Right hindlimb (tissue), 1 donor: ENCODE results near the gene EBF3.

ENCODE experiments used
- DNase-seq: peaks from one replicate; pipeline ENCODE4 v3.0.0-alpha.2; 2018

The EBF3 gene

DNA sequence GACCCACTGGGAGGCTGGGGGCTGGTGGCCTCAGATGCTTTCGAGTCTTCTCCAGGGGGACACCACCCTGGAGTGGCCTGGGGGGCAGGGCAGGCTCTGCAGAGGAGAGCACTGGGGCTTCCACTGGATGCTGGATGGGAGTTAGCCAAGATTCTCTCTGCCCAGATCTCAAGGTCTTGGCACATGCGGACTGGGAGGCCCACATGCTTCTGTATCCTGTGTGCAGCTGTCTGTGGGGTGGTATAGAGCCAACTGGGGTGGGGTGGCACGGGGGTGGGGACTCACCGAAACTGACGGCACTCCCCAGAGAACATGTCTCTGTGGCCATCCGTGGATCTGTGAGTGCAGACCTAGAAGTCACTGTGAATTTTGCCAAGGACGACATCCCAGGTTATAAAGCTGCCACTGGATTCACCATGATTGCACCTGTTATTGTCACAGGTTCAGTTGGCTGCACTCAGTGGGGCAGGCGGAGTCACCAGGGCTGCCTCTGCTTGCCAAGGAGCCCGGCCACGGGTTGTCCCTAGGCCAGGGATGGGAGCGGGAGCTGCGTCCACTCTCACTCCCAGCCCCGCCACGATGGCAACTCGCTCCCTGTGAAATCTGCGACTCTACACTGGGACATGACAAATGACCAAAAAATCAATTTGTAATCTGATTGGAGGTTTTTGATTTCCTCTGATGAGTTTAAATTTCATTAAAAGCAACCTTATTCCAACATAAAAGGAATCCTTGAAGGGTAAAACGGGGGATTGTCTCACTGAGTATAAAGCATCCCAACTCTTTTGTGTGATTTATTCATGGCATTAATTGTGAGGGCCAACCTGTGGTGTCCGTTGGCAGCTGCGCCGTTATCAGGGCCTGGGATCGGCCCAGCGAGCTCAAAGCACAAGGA, 131.3 kb downstream of the EBF3 start:
- peak; percentile 66 for DNase-seq

DNA sequence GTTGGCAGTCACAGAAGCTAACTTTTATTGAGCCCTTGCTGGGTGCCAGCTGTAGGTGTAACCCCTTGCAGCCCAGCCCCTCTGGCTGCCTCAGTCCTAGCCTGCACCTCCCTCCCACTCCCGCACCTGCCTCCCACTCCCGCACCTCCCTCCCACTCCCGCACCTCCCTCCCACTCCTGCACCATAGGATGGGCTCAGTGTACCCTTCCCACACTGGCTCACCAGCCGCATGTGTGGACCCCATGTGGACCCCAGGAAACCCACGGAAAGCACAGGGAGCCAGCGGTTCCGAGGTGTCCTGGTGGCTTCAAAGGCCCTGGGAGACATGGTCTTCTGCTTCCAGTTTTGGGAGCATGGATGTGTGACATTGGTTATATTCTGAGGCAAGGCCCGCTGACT, 132.9 kb downstream of the EBF3 start:
- DNase-seq: no peak

DNA sequence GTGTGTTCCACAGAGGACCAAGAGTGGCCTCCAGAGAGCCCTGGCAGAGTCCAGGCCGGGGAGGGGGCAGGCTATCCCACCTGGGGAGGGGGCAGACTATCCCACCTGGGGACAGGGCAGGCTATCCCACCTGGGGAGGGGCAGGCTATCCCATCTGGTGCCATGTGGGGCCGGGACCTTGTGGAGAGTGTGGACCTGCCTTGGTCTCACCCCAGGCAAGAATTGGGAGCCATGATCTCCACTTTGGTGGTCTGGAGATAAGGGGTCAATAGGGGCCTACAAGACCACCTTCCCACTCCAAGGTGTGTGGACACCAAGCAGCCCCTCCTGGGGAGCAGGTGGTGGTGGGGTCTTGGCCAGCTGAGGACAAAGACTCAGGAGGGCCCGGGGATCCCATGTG, 138.2 kb downstream of the EBF3 start:
- no peak for DNase-seq

DNA sequence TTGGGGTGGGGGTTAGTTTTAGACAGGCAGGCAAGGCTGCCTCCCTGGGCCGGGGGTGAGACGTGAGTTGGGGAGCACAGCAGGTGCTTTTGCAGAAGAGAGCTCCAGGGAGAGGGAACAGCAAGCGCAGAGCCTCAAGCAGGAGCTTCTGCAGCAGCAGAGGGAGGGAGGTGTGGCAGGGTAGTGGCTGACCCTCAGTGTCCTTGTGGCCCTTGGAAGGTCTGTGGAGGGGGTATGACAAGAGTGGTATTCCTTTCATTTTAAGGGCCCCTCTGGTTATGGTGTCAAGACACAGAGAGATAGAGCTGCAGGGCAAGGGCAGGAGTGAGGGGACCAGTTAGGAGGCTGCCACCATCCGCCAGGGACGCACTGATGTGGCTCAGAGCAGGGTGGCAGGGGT, 138.9 kb downstream of the EBF3 start:
- no peak for DNase-seq

DNA sequence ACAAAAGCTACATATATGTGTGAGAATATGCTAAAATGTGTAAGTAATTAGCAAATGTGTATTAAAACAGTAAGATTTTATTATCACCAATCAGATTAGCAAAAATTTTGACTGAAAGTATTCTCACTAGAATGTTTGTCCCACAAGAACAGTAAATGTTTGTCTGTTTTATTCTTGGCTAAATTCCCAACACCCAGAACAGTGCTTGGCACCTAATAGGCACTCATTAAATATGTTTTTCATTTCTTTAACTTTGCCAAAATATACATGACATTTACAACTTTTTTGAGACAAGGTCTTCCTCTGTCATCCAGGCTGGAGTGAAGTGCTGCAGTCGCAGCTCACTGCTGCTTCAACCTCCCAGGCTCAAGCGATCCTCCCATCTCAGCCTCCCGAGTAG, 143.6 kb downstream of the EBF3 start:
- DNase-seq: no peak

DNA sequence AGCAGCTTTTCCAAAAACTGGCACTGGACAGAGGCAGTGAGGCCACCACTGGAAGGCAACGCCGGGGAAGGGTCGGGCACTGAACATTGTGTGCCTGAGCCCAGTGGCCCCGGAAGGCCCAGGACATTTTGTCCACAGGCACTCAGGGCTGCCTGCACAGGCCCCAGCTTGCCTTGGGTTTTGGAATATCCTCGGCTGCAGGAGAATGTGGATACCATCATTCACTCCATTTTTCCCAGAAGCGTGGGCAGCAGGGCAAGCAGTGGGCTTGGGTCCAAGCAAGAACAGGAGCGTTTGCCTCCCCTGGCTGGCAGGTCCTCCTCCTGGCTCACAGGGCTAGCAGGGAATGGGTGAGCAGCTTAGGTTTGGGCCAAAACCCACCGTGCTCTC, 147.4 kb downstream of the EBF3 start:
- DNase-seq: no peak

DNA sequence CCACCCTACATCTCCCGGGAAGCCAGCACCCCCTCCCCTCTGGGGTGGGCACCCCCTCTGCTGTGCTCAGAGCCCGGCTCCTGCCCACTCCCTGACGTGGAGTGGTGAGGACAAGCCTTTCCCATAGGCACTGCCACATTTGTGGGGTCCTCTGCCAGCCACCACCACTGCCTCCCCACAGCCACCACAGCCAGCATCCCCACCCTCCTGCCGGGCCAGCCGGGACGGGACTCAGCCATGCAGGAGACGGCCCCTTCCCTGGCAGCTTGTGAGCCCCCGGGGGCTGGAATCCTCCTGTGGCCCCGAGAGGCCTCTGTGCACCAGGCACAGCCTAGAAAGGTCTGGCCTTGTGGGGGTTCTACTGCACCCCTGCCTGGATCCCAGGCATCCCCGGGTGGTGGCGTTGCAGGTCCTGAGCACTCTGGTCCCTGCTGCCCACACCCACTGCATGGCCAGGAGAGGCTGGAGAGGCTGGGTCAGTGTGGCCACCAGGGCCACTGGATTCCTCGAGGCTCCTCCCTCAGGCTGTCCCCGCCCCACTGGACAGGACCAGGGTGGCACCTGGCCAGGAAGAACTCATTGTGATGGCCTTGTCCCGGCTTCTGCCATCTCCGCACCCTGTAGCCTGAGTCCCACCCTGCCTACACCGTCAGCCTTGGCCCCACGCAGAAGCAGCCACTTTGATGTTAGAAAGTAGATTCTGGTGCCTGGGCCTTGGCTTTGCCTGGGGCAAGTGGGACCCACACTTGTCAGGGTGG, 148.0 kb downstream of the EBF3 start:
- DNase-seq: no peak

DNA sequence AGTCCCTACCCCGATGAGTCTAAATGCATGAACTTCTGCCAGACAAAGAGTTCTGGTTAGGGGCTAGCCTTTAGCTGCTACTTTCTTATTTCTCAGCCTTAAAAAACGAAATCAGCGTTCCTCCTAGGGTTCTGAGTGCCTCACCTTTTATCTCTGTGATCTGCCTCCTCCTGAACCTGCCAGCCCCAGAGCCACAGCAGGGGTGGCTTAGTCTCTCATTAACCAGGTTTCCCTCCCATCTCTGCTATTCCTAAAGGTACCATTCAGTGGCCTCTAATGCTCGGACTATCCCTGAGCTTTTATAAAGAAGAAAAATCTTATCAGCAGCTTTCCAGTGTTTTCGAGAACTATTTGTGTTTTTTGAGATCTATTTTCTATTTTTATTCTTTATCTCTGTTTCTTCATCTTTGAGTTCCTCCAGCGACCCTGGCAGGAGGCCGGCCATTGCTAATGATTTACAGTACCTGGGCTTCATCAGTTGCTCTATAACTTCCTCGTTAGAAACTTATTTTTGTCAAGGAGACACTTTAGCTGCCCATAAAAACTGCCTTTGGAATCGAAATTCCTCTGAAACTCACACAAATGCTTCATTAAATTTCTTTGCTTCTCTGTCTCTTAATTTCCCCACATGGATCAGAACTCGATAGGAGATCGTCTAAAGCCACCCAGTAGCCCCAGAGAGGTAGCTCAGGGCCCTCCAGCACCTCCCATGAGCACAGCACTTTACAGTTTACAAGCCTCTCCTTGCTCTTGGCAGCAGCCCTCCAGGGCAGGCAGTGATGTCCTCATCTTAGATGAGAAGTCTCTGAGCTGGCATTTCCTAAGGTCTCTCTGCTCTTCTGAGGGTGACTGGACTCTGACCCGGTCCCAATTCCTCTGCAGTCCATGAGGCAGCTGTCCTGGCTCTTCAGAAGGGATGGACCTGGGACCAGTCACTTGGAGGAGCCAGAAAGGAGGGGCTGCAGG, 149.1 kb downstream of the EBF3 start:
- no peak for DNase-seq

DNA sequence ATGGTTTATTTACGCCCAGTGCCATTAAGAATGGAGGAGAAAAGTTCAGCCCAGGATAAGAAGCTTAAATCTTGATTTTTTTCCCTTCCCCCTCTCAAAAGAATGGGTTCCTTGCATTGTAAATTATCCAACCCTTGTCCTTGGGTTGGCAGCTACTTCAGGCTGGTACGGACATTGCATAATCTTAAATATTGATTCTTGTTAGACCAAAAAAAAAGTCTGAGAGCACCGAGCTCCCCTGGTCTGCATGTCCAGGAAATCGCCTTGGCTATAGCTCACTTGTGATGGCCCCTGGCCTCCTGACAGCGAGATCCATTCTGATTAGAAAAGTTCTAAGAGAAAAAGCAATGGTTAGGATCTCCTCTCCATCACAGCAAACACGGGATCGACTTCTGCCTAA, 151.7 kb downstream of the EBF3 start:
- DNase-seq: no peak

DNA sequence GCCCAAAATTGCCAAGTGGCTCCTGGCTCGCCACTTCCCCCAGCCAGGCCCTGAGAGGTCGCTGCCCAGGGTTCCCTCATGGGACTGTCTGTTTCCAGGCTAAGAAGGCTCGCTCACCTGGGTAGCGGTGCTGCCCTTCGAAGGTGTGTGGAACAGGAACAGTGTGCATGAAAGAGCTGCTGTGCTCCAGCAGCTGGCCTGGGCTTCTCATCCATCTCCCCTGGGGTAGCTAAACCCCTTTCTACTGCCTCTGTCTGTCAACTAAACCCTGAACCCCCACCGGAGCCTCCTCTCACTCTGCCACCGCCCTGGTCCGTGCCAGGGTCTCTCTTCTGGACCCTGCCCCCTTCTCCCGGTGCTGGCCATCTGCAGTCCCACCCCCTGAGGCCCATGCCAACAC, 152.9 kb downstream of the EBF3 start:
- no peak for DNase-seq

DNA sequence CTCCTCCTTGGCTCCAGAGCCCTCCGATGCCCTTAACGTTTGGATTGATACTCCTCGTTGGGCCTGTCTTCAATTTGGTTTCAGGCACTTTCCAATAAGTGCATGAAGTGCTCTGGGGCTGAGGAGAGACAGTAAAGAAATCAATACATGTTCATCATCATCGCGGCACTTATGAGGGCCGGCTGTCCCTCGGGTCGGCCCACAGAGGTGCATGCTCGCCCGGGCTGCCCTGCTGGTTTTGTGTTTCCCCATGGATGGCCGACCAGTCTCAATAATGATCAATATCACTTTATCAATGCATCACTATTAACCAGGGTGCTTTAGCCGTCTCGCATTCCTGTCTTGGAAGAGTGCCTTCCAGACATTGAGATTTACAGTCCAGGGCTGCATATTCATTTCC, 154.2 kb downstream of the EBF3 start:
- DNase-seq: no peak

DNA sequence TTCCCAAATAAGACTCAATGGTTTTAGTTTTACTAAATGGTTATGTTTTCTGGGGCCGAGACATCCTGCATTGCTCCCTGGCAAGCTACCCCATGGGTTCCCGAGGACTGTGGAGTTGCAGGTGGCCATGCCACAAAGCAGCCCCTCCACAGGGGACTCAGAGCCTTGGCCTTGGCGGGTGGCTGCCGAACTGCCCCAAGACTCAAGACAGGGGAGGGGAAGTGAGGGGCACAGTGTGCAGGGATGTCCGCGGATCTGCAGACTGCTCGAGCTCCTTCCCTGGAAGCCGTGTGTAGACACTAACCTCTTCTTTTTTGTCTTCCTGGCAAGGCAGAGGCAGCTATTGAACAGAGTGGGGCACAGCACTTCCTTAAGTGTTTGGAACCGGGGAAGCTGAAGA, 154.6 kb downstream of the EBF3 start:
- DNase-seq: no peak

DNA sequence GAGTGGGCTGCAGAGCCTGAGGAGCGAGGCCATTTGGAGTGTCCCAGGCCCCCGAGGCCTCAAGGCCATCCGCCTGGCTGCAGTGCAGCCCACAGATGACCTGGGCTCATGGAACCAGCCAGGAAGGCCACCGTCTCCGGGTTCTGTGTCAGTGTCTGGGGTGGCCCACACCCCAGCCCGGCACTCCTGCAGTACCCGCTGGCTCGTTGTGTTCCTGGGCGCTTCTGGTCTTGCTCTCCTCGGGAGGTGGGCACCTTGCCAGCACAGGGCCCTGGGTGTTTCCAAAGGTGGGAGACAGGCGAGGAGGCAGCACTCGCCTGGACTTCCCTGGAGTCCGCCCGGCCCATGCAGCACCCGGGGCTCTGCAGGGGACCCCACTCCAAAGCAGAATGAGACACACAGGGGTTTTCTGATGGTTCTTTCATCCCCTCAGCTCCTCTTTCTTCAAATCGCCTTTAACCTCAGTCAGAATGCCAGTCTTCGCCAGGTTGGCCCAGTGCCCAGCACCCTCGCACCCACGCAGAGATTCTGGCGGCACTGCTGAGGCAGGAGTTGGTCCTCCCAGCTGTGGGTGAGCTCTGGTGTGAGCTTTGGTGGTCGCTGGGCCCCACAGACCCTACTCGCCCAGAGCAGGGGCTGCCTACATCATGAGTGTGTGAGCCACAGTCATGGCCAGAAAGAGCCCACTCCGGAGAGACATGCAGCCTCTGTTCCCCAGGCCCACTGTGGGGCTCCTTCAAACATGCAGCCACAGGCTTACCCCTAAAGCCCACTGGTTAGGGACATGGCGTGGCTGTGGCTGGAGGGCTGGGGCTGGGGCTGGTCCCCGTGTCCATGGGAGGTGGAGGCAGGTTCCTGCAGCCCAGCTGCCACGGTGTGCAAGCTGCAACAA, 155.7 kb downstream of the EBF3 start:
- no peak for DNase-seq

DNA sequence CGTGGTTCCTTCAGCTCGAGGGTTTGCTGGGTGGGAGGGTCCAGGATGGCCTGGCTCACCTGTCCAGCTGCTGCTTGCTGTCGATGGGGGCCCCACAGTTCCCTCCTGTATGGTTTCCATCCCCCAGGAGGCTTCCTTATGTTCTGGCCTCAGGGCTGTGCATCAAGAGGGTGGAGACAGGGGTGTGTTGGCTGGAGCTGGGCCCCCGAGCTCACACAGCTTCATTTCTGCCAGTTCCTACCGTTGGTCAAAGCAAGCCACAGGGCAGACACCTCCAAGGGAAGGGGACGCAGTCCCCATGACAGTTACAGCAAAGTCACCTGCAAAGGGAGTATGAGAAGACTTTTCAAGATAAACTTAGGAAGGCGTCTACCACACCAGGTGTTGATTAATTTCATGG, 156.9 kb downstream of the EBF3 start:
- no peak for DNase-seq

DNA sequence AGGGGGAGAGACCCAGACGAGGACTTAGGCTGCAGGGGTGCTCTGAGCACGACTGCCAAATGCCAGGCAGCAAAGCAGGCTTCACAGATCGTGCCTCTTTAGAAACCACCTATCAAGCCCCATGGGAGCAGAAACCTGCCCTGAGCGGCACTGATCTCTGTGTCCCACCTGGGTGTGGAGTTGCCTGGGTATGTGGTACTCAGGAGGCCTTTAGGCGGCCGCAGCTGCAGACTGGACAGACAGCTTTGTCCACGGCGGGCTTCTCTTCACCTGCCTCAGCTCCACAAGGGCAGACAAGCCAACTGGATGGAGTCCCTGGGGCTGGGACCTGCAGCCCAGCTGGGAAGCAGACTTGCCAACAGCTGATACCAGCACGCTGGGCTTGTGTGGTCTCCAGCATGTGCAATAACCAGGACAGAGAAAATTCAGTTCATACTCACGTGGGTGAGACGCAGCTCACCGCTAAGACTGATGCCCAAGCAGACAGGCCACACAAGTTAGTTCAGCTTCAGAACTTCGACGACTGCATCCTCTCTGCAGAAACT, 163.2 kb downstream of the EBF3 start:
- DNase-seq: peak; percentile 43

DNA sequence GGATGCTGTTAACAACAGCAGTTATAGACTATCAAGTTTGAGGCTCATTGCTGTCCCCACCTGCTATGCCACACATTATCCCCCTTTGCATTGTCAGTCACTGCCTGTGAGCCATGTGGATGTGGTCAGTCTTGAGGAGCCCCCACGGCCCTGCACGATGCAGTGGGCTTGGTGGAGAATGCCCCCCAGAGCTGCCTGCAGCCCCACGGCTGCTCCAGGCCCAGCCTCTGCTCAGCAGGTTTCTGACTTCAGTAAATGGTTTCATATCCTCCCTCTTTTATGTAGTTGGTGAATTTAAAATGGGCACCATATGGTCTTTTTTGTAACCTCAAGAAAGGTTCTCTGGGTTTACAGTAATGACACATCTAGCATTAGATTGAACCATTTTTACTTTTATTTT, 164.1 kb downstream of the EBF3 start:
- DNase-seq: no peak

DNA sequence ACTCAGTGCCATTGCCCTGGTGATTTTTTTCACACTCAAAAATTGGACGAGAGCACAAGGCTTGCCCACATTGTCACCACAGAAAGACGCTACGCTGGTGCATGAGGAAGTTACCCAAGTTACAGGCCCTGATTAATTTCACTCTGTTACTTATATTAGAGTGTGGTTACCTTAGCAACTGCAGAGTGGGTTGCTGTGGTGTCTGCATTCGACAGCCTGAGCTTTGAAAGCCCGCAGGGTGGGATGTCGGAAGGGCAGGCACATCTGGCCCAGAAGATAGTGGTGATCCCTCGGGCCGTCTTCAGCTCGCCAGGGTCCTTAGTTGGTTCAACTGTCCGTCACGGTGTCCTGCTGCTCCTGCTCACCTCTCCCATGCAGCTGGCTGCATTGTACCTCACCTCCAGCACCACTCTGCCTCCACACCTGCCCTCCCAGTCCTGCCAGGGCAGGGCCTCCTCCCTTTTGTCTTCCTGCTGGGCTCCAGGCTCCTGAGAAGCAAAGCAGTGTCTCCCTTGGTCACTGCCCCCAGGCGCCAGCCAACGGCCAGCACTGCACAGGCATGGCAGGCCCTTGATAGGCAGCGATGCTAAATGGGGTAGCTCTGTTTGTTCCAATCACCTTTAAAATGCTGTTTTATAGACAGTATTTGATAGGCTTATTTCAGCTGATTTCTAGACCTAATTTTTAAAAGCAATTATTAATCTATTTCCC, 167.2 kb downstream of the EBF3 start:
- no peak for DNase-seq

DNA sequence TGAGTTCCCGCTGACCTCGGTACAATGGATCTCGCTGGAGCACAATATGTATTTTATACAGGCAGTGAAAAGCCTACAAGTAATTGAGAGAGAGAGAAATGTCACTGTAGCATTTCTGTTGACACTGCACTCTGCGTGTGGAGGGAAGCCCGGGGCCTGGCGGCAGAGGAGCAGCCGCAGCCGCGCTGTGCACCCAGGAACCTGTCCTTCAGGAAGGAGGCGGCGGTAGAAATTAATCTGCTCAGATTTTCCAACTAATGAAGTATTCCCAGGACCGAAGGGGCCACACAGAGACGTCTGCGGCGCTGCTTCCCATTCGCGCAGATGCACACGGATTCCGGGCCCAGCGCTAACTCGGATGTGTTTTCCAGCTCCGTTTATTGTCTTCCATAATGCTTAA, 170.1 kb downstream of the EBF3 start:
- no peak for DNase-seq

DNA sequence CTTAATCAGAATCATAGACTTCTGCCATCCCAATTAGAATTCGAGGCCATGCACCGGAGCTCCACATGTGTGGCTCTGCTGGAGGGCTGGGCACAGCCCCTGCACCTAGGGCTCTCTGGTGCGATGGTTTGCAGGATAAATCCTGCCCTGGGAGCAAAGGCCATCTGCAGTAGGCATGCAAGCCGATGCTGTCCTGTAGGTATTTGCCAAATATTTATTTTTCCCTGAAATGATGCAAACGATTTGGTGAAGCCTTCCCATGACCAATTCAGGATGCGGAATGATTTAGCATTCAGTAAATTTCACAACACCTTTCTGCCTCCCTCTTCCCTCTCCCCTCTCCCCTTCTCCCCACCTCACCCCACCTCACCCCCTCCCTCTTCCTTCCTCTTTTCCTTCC, 170.6 kb downstream of the EBF3 start:
- DNase-seq: no peak

DNA sequence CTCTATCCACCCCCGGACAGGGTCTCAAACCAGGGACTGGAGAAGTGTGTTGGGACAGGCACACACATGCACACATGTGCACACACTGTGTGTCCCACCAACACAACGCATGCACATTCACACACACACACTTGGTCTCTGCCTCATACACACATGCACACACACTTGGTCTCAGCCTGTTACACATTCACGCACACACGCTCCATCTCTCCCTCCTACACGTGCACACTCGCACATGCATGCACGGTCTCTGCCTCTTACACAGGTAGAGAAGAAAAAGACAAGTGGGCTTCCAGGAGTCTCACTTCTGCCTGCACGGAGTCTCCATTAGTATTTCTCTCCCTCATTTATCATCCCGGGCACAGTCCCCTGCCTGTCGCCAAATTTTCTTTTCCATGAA, 171.2 kb downstream of the EBF3 start:
- DNase-seq: no peak

DNA sequence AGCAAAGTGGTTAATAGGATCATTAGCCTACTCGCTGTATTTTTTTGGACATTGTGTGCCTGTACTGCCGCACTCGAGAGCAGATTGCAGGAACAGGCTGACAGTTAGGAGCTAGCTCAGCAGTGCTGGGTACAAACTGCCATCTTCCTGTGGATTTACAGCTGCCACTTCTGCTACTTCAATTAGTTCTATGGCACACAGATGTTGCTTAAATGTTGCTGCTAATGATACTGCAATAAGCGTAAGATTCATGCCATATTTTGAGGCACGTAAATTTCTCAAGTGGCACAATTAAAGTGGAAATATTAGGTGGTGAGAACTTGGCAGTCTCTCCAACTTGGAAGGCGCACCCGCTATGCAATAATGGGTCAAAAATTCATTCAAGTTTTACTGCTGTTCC, 171.9 kb downstream of the EBF3 start:
- peak; percentile 35 for DNase-seq
